ENCODE measurements around the gene IGSF21. TPM values are rescaled to one million over a fixed set of nuclear protein-coding genes. Genes with fewer than 3 reads are reported as not detected.

The IGSF21 gene
- total and polyA plus RNA-seq, 10 of the 15 experiments (the other 5 are each of a cell fraction or from before 2014, with no cell fraction given), result 0.03 to 0.49 TPM; not detected in 8

GRCh38 chr1:18278946-18279345 lies 171.3 kb downstream of the IGSF21 start:
- SMC1A ChIA-PET (ENCODE audit: uncharacterized antibody, unreplicated experiment), result interaction anchor here (1.7 kb wide), 1 partner anchor 21 kb away, joined by 5 read pairs; no protein-coding TSS in a partner anchor
- BruUV-seq (replicated peaks), result no TSS peak
- WGBS (ENCODE audit: insufficient coverage, insufficient replicate concordance, low lambda C conversion rate, missing lambda C conversion rate), result 20% methylated on average over 5 of the region's 5 CpGs
- FAIRE-seq, result no peak
- H3K27me3 ChIP-seq (replicated peaks in 1 of 2; ENCODE audit: control insufficient read depth in 2 of 2, insufficient read depth in 2 of 2, low read length in 1 of 2), result no peaks in the 10 kb centered on the region
- no peaks in the 10 kb centered on the region for H3K79me2 ChIP-seq (ENCODE audit: control insufficient read depth, insufficient read depth, low read length)
- peaks cover 18% of the 10 kb centered on the region for H3K4me1 ChIP-seq (ENCODE audit: control insufficient read depth, insufficient read depth, low read length)
- no peak overlapping the region for H2AFZ ChIP-seq (ENCODE audit: control insufficient read depth, low read depth, low read length)
- TF ChIP-seq MTA2 (IDR thresholded peaks at IDR 0.05; ENCODE audit: low read depth), result no peak
- no peak for ATAC-seq
- CTCF ChIA-PET, result interaction anchor here (0.9 to 3.9 kb wide), 2 partner anchors 20 to 44 kb away, joined by 3 to 17 read pairs; no protein-coding TSS in a partner anchor
- no peak overlapping the region for H3K9ac ChIP-seq (ENCODE audit: control insufficient read depth, insufficient read depth, low read length)
- no peak overlapping the region for H3K4me3 ChIP-seq
- RAD21 ChIA-PET (ENCODE audit: unreplicated experiment), result interaction anchor here (1.1 kb wide), 1 partner anchor 44 kb away, joined by 3 read pairs; no protein-coding TSS in a partner anchor
- H4K20me1 ChIP-seq (ENCODE audit: control insufficient read depth, insufficient read depth), result no peaks in the 10 kb centered on the region
- intact Hi-C loops (cut with micrococcal nuclease; ENCODE audit: unreplicated experiment), result no loop called here
- no peak overlapping the region for H3K4me2 ChIP-seq (ENCODE audit: control insufficient read depth, insufficient read depth)
- in situ Hi-C loops (cut with MboI), result no loop called here
- H3K36me3 ChIP-seq (ENCODE audit: control insufficient read depth in 2 of 2, insufficient read depth in 2 of 2, low read length in 1 of 2), result no peaks in the 10 kb centered on the region
- no peaks in the 10 kb centered on the region for H3K9me3 ChIP-seq (replicated peaks; ENCODE audit: control insufficient read depth, insufficient read depth, low read length)
- no peak overlapping the region for H3K27ac ChIP-seq (ENCODE audit: control insufficient read depth, insufficient read depth)
- POLR2A ChIA-PET, result no interaction called here
- DNase-seq (ENCODE audit: low read depth, low spot score), result no peak

DNA sequence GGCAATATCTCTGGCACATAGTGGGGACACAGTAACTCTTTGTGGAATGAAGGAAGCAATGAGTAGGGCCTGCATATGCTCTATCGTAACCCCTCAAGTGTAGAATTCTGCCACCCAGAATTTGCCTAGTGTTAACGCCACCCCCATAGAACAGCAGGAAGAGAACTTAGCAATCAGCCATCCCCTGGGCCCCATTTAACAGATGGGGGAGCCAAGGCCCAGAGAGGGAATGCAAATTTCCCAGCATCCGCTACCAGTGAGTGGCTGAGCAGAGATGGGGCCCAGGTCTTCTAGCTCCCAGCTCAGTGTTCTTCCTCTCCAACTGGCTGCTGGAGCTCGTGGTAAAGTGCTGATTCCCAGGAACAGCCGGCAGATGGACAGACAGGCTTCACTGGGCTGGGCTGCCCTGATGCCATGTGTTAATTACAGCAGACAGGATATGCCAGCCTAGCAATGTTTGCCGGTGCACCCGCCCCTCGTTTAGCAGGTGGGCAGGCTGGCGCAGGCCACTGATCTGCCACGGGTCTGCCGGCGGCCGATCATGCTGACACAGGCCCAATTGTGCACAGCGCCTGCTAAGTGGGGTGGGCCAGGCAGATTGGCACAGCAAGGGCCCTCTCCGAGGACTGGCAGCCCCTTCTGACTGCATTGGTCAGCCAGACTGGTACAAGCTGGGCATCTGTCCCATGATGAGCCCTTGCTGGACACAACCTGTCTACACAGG lies 171.9 kb downstream of the IGSF21 start:
- SMC1A ChIA-PET (ENCODE audit: uncharacterized antibody, unreplicated experiment), result interaction anchor here (1.7 kb wide), 1 partner anchor 21 kb away, joined by 5 read pairs; no protein-coding TSS in a partner anchor
- no peak overlapping the region for H3K9ac ChIP-seq (ENCODE audit: control insufficient read depth, insufficient read depth, low read length)
- no peaks in the 10 kb centered on the region for H3K27me3 ChIP-seq (replicated peaks in 1 of 2; ENCODE audit: control insufficient read depth in 2 of 2, insufficient read depth in 2 of 2, low read length in 1 of 2)
- FAIRE-seq (no peak), DNase-seq (ENCODE audit: low read depth, low spot score) (no peak), ATAC-seq (no peak)
- BruUV-seq (replicated peaks), result no TSS peak
- no peaks in the 10 kb centered on the region for H3K9me3 ChIP-seq (replicated peaks; ENCODE audit: control insufficient read depth, insufficient read depth, low read length)
- CTCF ChIA-PET, result interaction anchor here (0.9 to 3.9 kb wide), 2 partner anchors 20 to 45 kb away, joined by 3 to 17 read pairs; no protein-coding TSS in a partner anchor
- no peak overlapping the region for H3K27ac ChIP-seq (ENCODE audit: control insufficient read depth, insufficient read depth)
- POLR2A ChIA-PET, result no interaction called here
- in situ Hi-C loops (cut with MboI) (no loop called here), intact Hi-C loops (cut with micrococcal nuclease; ENCODE audit: unreplicated experiment) (no loop called here)
- no peak overlapping the region for H3K4me3 ChIP-seq
- H4K20me1 ChIP-seq (ENCODE audit: control insufficient read depth, insufficient read depth), result no peaks in the 10 kb centered on the region
- WGBS (ENCODE audit: insufficient coverage, insufficient replicate concordance, low lambda C conversion rate, missing lambda C conversion rate), result 15% methylated on average over 15 of the region's 15 CpGs
- no peaks in the 10 kb centered on the region for H3K36me3 ChIP-seq (ENCODE audit: control insufficient read depth in 2 of 2, insufficient read depth in 2 of 2, low read length in 1 of 2)
- no peak overlapping the region for H2AFZ ChIP-seq (ENCODE audit: control insufficient read depth, low read depth, low read length)
- 0 out of 2 replicates have a peak overlapping the region, but pooled peaks have one; percentile 23 for H3K4me2 ChIP-seq (ENCODE audit: control insufficient read depth, insufficient read depth)
- RAD21 ChIA-PET (ENCODE audit: unreplicated experiment), result interaction anchor here (1.1 kb wide), 1 partner anchor 45 kb away, joined by 3 read pairs; no protein-coding TSS in a partner anchor
- H3K4me1 ChIP-seq (ENCODE audit: control insufficient read depth, insufficient read depth, low read length), result peaks cover 24% of the 10 kb centered on the region
- no peaks in the 10 kb centered on the region for H3K79me2 ChIP-seq (ENCODE audit: control insufficient read depth, insufficient read depth, low read length)
- TF ChIP-seq FOXK2 (IDR thresholded peaks at IDR 0.05) (no peak), POLR2AphosphoS2 (IDR thresholded peaks at IDR 0.05; ENCODE audit: low read depth, low read length) (no peak), NR2C2 (IDR thresholded peaks at IDR 0.05; ENCODE audit: borderline replicate concordance, control insufficient read depth, insufficient read length, low read depth) (no peak), ZNF24 (IDR thresholded peaks at IDR 0.05) (no peak), ZBTB40 (IDR thresholded peaks at IDR 0.05; ENCODE audit: borderline replicate concordance) (no peak), ZBED1 (IDR thresholded peaks at IDR 0.05; ENCODE audit: borderline replicate concordance) (no peak), BACH1 (IDR thresholded peaks at IDR 0.05; ENCODE audit: borderline replicate concordance) (no peak), SIX5 (IDR thresholded peaks at IDR 0.05; ENCODE audit: low read depth, low read length, severe bottlenecking) (no peak), IRF5 (IDR thresholded peaks at IDR 0.05; ENCODE audit: borderline replicate concordance) (no peak)

All from GM12878 (cell line).